Effector CD8-positive, alpha-beta T cell (primary cell): ENCODE measurements around the gene FXN.
A peak's percentile ranks its signal among the peaks of the same experiment; 100 is the strongest.
"Not testable (repeated sequence)": the region's sequence is repeated elsewhere in the genome, so short reads cannot be mapped to it uniquely, and the experiment has no call there.

Experiments used
- DNase-seq: peaks from one replicate; lab custom pipeline; 2025; lab: John Stamatoyannopoulos, UW
- total RNA-seq, 4 experiments: gene quantifications; one replicate each; lab custom pipeline; 2026; lab: John Stamatoyannopoulos, UW

The FXN gene
- 4.7 to 7.8 (median 6.7) reads per million in 4 experiments for total RNA-seq

- DNase-seq, result peak; percentile 66
Observed at GRCh38 chr9:69035438-69036308, at the start of gene FXN. FXN (plus strand) TSS chr9:69035752; CDS start chr9:69035783, 31 bp downstream.

GRCh38 chr9:68986949-68987348, 48.6 kb upstream of the FXN start:
- not testable (repeated sequence) for DNase-seq

GRCh38 chr9:68991457-68991856, 44.1 kb upstream of the FXN start:
- no peak for DNase-seq

- DNase-seq, result no peak
Observed at GRCh38 chr9:68995776-68996175, 39.8 kb upstream of the FXN start.

GRCh38 chr9:68996462-68996861, 39.1 kb upstream of the FXN start:
- DNase-seq, result no peak

- DNase-seq, result no peak
Observed at GRCh38 chr9:68997666-68998065, 37.9 kb upstream of the FXN start.

GRCh38 chr9:68998385-68998784, 37.2 kb upstream of the FXN start:
- DNase-seq, result no peak

GRCh38 chr9:68998812-68999211, 36.7 kb upstream of the FXN start:
- no peak for DNase-seq

- peak; percentile 30 for DNase-seq
Observed at GRCh38 chr9:68999393-69000105, 36.0 kb upstream of the FXN start.

GRCh38 chr9:69001921-69002320, 33.6 kb upstream of the FXN start:
- no peak for DNase-seq

- DNase-seq, result no peak
Observed at GRCh38 chr9:69003051-69003450, 32.5 kb upstream of the FXN start.

GRCh38 chr9:69004836-69005235, 30.7 kb upstream of the FXN start:
- DNase-seq, result no peak

- DNase-seq, result no peak
Observed at GRCh38 chr9:69009708-69010107, 25.8 kb upstream of the FXN start.

GRCh38 chr9:69012696-69013381, 22.7 kb upstream of the FXN start:
- DNase-seq, result no peak

GRCh38 chr9:69013382-69013727, 22.2 kb upstream of the FXN start:
- DNase-seq, result no peak

GRCh38 chr9:69014013-69014412, 21.5 kb upstream of the FXN start, which contains the start of gene PRKACG:
PRKACG (minus strand) TSS chr9:69014113; CDS start chr9:69014092, 21 bp downstream.
- DNase-seq, result no peak

- DNase-seq, result no peak
Observed at GRCh38 chr9:69016191-69017096, 19.1 kb upstream of the FXN start.

- no peak for DNase-seq
Observed at GRCh38 chr9:69018737-69019136, 16.8 kb upstream of the FXN start.

- DNase-seq, result no peak
Observed at GRCh38 chr9:69019808-69020207, 15.7 kb upstream of the FXN start.

- DNase-seq, result no peak
Observed at GRCh38 chr9:69020301-69021145, 15.0 kb upstream of the FXN start.
